ENCODE data around the gene IL22RA1.

The IL22RA1 gene

GRCh38 chr1:24075590-24075854 is 67.4 kb downstream of the IL22RA1 start:
- Histone ChIP-seq H3K27ac (ENCODE audit: low read depth, low read length, poor library complexity, severe bottlenecking) (no peak overlapping the region), H3F3A (ENCODE audit: insufficient read depth, low read length) (no peaks in the 10 kb centered on the region), H3K4me2 (ENCODE audit: low read length) (no peak overlapping the region), H3K27me3 (ENCODE audit: insufficient read depth, low read length) (peaks cover 3% of the 10 kb centered on the region; the same call in 1 of the 2 replicates), H2AFZ (ENCODE audit: low read length) (no peak overlapping the region), H3K4me1 (ENCODE audit: insufficient read depth, low read length, severe bottlenecking) (peaks cover 4% of the 10 kb centered on the region), H4K20me1 (ENCODE audit: insufficient read depth, low read length) (no peaks in the 10 kb centered on the region), H3K79me2 (ENCODE audit: insufficient read depth, low read length) (no peaks in the 10 kb centered on the region), H3K9me3 (ENCODE audit: low read length) (no peaks in the 10 kb centered on the region), H3K9ac (ENCODE audit: low read length) (no peak overlapping the region), H3K36me3 (ENCODE audit: insufficient read depth, low read length) (no peaks in the 10 kb centered on the region), H3K9me2 (ENCODE audit: low read depth, low read length) (no peaks in the 10 kb centered on the region), H3K4me3 (ENCODE audit: low read depth, low read length, poor library complexity, severe bottlenecking) (no peak overlapping the region)
- TF ChIP-seq, protein P1, sequence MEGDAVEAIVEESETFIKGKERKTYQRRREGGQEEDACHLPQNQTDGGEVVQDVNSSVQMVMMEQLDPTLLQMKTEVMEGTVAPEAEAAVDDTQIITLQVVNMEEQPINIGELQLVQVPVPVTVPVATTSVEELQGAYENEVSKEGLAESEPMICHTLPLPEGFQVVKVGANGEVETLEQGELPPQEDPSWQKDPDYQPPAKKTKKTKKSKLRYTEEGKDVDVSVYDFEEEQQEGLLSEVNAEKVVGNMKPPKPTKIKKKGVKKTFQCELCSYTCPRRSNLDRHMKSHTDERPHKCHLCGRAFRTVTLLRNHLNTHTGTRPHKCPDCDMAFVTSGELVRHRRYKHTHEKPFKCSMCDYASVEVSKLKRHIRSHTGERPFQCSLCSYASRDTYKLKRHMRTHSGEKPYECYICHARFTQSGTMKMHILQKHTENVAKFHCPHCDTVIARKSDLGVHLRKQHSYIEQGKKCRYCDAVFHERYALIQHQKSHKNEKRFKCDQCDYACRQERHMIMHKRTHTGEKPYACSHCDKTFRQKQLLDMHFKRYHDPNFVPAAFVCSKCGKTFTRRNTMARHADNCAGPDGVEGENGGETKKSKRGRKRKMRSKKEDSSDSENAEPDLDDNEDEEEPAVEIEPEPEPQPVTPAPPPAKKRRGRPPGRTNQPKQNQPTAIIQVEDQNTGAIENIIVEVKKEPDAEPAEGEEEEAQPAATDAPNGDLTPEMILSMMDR (IDR thresholded peaks at IDR 0.05; ENCODE audit: low read length), result no peak
- TF ChIP-seq EZH2 (IDR thresholded peaks at IDR 0.05; ENCODE audit: borderline replicate concordance, low read length), result no peak

GRCh38 chr1:24074817-24075589 is 67.9 kb downstream of the IL22RA1 start:
- Histone ChIP-seq H4K20me1 (ENCODE audit: insufficient read depth, low read length) (no peaks in the 10 kb centered on the region), H3K79me2 (ENCODE audit: insufficient read depth, low read length) (no peaks in the 10 kb centered on the region), H3K4me3 (ENCODE audit: low read depth, low read length, poor library complexity, severe bottlenecking) (no peak overlapping the region)

GRCh38 chr1:24074196-24074595 is 68.7 kb downstream of the IL22RA1 start:
- Histone ChIP-seq H3K4me3 (ENCODE audit: low read depth, low read length, poor library complexity, severe bottlenecking) (no peak overlapping the region), H3K9me2 (ENCODE audit: low read depth, low read length) (no peaks in the 10 kb centered on the region), H3K9me3 (ENCODE audit: low read length) (no peaks in the 10 kb centered on the region), H3K79me2 (ENCODE audit: insufficient read depth, low read length) (no peaks in the 10 kb centered on the region), H3K9ac (ENCODE audit: low read length) (no peak overlapping the region), H3F3A (ENCODE audit: insufficient read depth, low read length) (no peaks in the 10 kb centered on the region), H4K20me1 (ENCODE audit: insufficient read depth, low read length) (no peaks in the 10 kb centered on the region), H3K36me3 (ENCODE audit: insufficient read depth, low read length) (no peaks in the 10 kb centered on the region), H3K27ac (ENCODE audit: low read depth, low read length, poor library complexity, severe bottlenecking) (no peak overlapping the region), H3K27me3 (ENCODE audit: insufficient read depth, low read length) (peaks cover 3% of the 10 kb centered on the region; the same call in 1 of the 2 replicates), H3K4me1 (ENCODE audit: insufficient read depth, low read length, severe bottlenecking) (peaks cover 4% of the 10 kb centered on the region), H2AFZ (ENCODE audit: low read length) (no peak overlapping the region), H3K4me2 (ENCODE audit: low read length) (no peak overlapping the region)
- TF ChIP-seq EZH2 (IDR thresholded peaks at IDR 0.05; ENCODE audit: borderline replicate concordance, low read length), result no peak
- TF ChIP-seq, protein P1 (IDR thresholded peaks at IDR 0.05; ENCODE audit: low read length), result no peak

More at GRCh38 chr1:24074817-24075589, 67.9 kb downstream of the IL22RA1 start:
- Histone ChIP-seq H3K9me2 (ENCODE audit: low read depth, low read length) (no peaks in the 10 kb centered on the region), H3K9ac (ENCODE audit: low read length) (no peak overlapping the region), H3K4me1 (ENCODE audit: insufficient read depth, low read length, severe bottlenecking) (peaks cover 4% of the 10 kb centered on the region), H3K4me2 (ENCODE audit: low read length) (no peak overlapping the region), H3K36me3 (ENCODE audit: insufficient read depth, low read length) (no peaks in the 10 kb centered on the region), H2AFZ (ENCODE audit: low read length) (no peak overlapping the region), H3F3A (ENCODE audit: insufficient read depth, low read length) (no peaks in the 10 kb centered on the region), H3K27ac (ENCODE audit: low read depth, low read length, poor library complexity, severe bottlenecking) (no peak overlapping the region), H3K9me3 (ENCODE audit: low read length) (no peaks in the 10 kb centered on the region), H3K27me3 (ENCODE audit: insufficient read depth, low read length) (peaks cover 3% of the 10 kb centered on the region; the same call in 1 of the 2 replicates)
- TF ChIP-seq, protein P1 (IDR thresholded peaks at IDR 0.05; ENCODE audit: low read length), result no peak
- no peak for TF ChIP-seq EZH2 (IDR thresholded peaks at IDR 0.05; ENCODE audit: borderline replicate concordance, low read length)
